Liver (tissue), 9 donors: ENCODE measurements around the gene C9orf85. TPM values are rescaled to one million over a fixed set of nuclear protein-coding genes. Genes with fewer than 3 reads are reported as not detected.

Experiments used
- DNase-seq: peaks from one replicate; pipeline ENCODE4 v3.0.0-alpha.2; 2017; ENCODE audit warnings: low spot score
- H3K27ac ChIP-seq, 2 donors: one replicate each; pipeline ENCODE4 v1.7.0; 2013; ENCODE audit warnings: inconsistent platforms in 2 of 2, low read length in 2 of 2, control low read depth in 1 of 2, low read depth in 1 of 2, mild to moderate bottlenecking in 1 of 2
- H3K27me3 ChIP-seq, 4 donors: one replicate each; pipeline versions ENCODE4 v1.6.1 to v1.7.0; 2013; ENCODE audit warnings: low read length in 3 of 4, inconsistent platforms in 1 of 4, mild to moderate bottlenecking in 1 of 4, moderate library complexity in 1 of 4; ENCODE audit not compliant: control insufficient read depth in 4 of 4, insufficient read depth in 4 of 4
- H3K36me3 ChIP-seq, 4 donors: one replicate each; pipeline versions ENCODE4 v1.6.1 to v1.7.0; 2013; ENCODE audit warnings: low read length in 3 of 4, mild to moderate bottlenecking in 3 of 4, low read depth in 1 of 4, moderate library complexity in 1 of 4; ENCODE audit not compliant: control insufficient read depth in 4 of 4, insufficient read depth in 3 of 4
- H3K4me1 ChIP-seq, 4 donors: one replicate each; pipeline versions ENCODE4 v1.6.1 to v1.7.0; 2013; ENCODE audit warnings: low read length in 3 of 4, mild to moderate bottlenecking in 3 of 4, moderate library complexity in 1 of 4; ENCODE audit not compliant: control insufficient read depth in 4 of 4, insufficient read depth in 4 of 4
- H3K4me3 ChIP-seq, 3 donors: one replicate each; pipeline versions ENCODE4 v1.6.1 to v1.7.0; 2013; ENCODE audit warnings: low read length in 3 of 3, control low read depth in 1 of 3, low read depth in 1 of 3, mild to moderate bottlenecking in 1 of 3
- H3K9ac ChIP-seq, 2 donors: one replicate each; pipeline ENCODE4 v1.7.0; 2013; ENCODE audit warnings: low read length in 2 of 2, mild to moderate bottlenecking in 2 of 2, moderate library complexity in 2 of 2, control low read depth in 1 of 2, low read depth in 1 of 2
- H3K9me3 ChIP-seq, 4 donors: one replicate each; pipeline versions ENCODE4 v1.6.1 to v1.7.0; 2013; ENCODE audit warnings: low read length in 3 of 4; ENCODE audit not compliant: control insufficient read depth in 4 of 4
- ATF3 ChIP-seq: IDR thresholded peaks from 2 replicates; pipeline ENCODE4 v1.6.1; 2016; ENCODE audit warnings: antibody characterized with exemption
- CTCF ChIP-seq: fragments of 150-350 bp; IDR thresholded peaks from 2 replicates; pipeline ENCODE4 v1.5.1; 2017; ENCODE audit warnings: improper control_type of control experiment, low read depth, low read length; ENCODE audit not compliant: missing input control
- EGR1 ChIP-seq, 2 donors: IDR thresholded peaks; 2 replicates each; pipeline ENCODE4 v1.6.1; 2016 to 2018; ENCODE audit warnings: antibody characterized with exemption in 2 of 2, low read depth in 2 of 2
- FOXA1 ChIP-seq: IDR thresholded peaks from 2 replicates; pipeline ENCODE4 v1.6.1; 2016; ENCODE audit warnings: antibody characterized with exemption
- FOXA2 ChIP-seq: IDR thresholded peaks from 2 replicates; pipeline ENCODE4 v1.6.1; 2016; ENCODE audit warnings: antibody characterized with exemption
- GABPA ChIP-seq, 2 donors: IDR thresholded peaks in 1 of 2; conservative IDR thresholded peaks in 1 of 2; 2 replicates each; pipeline ENCODE4 v1.6.1; 2016; ENCODE audit warnings: antibody characterized with exemption in 2 of 2, mild to moderate bottlenecking in 1 of 2, moderate library complexity in 1 of 2
- HNF4A ChIP-seq, 2 donors: conservative IDR thresholded peaks; 2 replicates each; pipeline ENCODE4 v1.6.1; 2016; ENCODE audit warnings: antibody characterized with exemption in 2 of 2, mild to moderate bottlenecking in 2 of 2
- HNF4G ChIP-seq: IDR thresholded peaks from 2 replicates; pipeline ENCODE4 v1.6.1; 2016; ENCODE audit warnings: antibody characterized with exemption
- MAX ChIP-seq: IDR thresholded peaks from 2 replicates; pipeline ENCODE4 v1.6.1; 2016; ENCODE audit warnings: antibody characterized with exemption
- NR2F2 ChIP-seq: IDR thresholded peaks from 2 replicates; pipeline ENCODE4 v1.6.1; 2016; ENCODE audit warnings: antibody characterized with exemption
- REST ChIP-seq: IDR thresholded peaks from 2 replicates; pipeline ENCODE4 v1.6.1; 2016; ENCODE audit warnings: antibody characterized with exemption, mild to moderate bottlenecking
- SP1 ChIP-seq: IDR thresholded peaks from 2 replicates; pipeline ENCODE4 v1.6.1; 2018; ENCODE audit warnings: antibody characterized with exemption, mild to moderate bottlenecking
- TAF1 ChIP-seq: conservative IDR thresholded peaks from 2 replicates; pipeline ENCODE4 v1.6.1; 2016; ENCODE audit warnings: antibody characterized with exemption, mild to moderate bottlenecking
- WGBS: extraction: QIAGEN DNeasy Blood & Tissue Kit; methylation state at CpG from one replicate; pipeline ENCODE4 v1.1.7; 2013; 5-methylcytosine and 5-hydroxymethylcytosine counted together
- polyA plus RNA-seq, 2 donors: library from polyadenylated mRNA; stranded (reverse) in 1 of 2; unstranded in 1 of 2; fragments of 200-250 nt in 1 of 2; fragments of >200 nt in 1 of 2; fragmentation: Nextera tagmentation in 1 of 2; extraction: Ambion mirVana in 1 of 2; gene quantifications; one replicate each; pipeline versions ENCODE4 v1.2.1 to v1.2.3, GENCODE V29; 2013 to 2015
- total RNA-seq, 2 donors: library from RNA; depleted of rRNA; stranded (reverse); fragments of >200 nt; gene quantifications; one replicate each; pipeline ENCODE4 v1.2.3, GENCODE V29; 2014
- TF ChIP-seq, protein P1 (sequence below): IDR thresholded peaks from 2 replicates; pipeline ENCODE4 v1.6.1; 2016; ENCODE audit warnings: antibody characterized with exemption
- donor health status: healthy.
- donor health status: healthy.
- donor health status: healthy.
- donor health status: healthy.
- donor health status: healthy.

C9orf85 gene
- total and polyA plus RNA-seq, 4 donors, result 3.6 to 6.6 (median 3.9) TPM

- no peak overlapping the region for H3K9ac ChIP-seq
- H3K4me3 ChIP-seq, result no peak overlapping the region
- TF ChIP-seq FOXA2 (no peak), EGR1 (IDR thresholded peaks at IDR 0.05; ENCODE audit: low read depth in 2 of 2) (no peak), TAF1 (no peak), HNF4A (conservative IDR thresholded peaks at IDR 0.05) (no peak), ATF3 (no peak), NR2F2 (no peak), HNF4G (no peak), CTCF (no peak), MAX (no peak), FOXA1 (no peak), GABPA (IDR thresholded peaks at IDR 0.05 in 1 of 2, conservative IDR thresholded peaks at IDR 0.05 in 1 of 2) (no peak)
- TF ChIP-seq, protein P1, sequence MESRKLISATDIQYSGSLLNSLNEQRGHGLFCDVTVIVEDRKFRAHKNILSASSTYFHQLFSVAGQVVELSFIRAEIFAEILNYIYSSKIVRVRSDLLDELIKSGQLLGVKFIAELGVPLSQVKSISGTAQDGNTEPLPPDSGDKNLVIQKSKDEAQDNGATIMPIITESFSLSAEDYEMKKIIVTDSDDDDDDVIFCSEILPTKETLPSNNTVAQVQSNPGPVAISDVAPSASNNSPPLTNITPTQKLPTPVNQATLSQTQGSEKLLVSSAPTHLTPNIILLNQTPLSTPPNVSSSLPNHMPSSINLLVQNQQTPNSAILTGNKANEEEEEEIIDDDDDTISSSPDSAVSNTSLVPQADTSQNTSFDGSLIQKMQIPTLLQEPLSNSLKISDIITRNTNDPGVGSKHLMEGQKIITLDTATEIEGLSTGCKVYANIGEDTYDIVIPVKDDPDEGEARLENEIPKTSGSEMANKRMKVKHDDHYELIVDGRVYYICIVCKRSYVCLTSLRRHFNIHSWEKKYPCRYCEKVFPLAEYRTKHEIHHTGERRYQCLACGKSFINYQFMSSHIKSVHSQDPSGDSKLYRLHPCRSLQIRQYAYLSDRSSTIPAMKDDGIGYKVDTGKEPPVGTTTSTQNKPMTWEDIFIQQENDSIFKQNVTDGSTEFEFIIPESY, result no peak
- peaks cover 0 to 7% (median under 1%) of the 10 kb centered on the region in 4 donors for H3K4me1 ChIP-seq
- H3K9me3 ChIP-seq, result peaks cover 0 to 6% (median under 1%) of the 10 kb centered on the region in 4 donors
- no peak for DNase-seq
- H3K27ac ChIP-seq, result no peak overlapping the region
- H3K27me3 ChIP-seq, result no peaks in the 10 kb centered on the region
- no peaks in the 10 kb centered on the region for H3K36me3 ChIP-seq
Measured at GRCh38 chr9:71876829-71877228, 34.6 kb upstream of the C9orf85 start.

- no peak overlapping the region for H3K9ac ChIP-seq
- WGBS, result 97% methylated on average over 4 of the region's 4 CpGs
- H3K27ac ChIP-seq, result no peak overlapping the region
- peaks cover 0 to 6% (median under 1%) of the 10 kb centered on the region in 4 donors for H3K9me3 ChIP-seq
- no peaks in the 10 kb centered on the region for H3K36me3 ChIP-seq
- no peak for DNase-seq
- TF ChIP-seq SP1, result no peak
- no peak for TF ChIP-seq GABPA (IDR thresholded peaks at IDR 0.05 in 1 of 2, conservative IDR thresholded peaks at IDR 0.05 in 1 of 2)
- no peak for TF ChIP-seq TAF1
- no peak for TF ChIP-seq NR2F2
- TF ChIP-seq ATF3, result no peak
- no peak for TF ChIP-seq CTCF
- TF ChIP-seq, protein P1, result no peak
- no peak for TF ChIP-seq REST
- TF ChIP-seq FOXA2, result no peak
- H3K4me1 ChIP-seq, result peaks cover 0 to 7% (median under 1%) of the 10 kb centered on the region in 4 donors
- H3K4me3 ChIP-seq, result no peak overlapping the region
- H3K27me3 ChIP-seq, result no peaks in the 10 kb centered on the region
Measured at GRCh38 chr9:71878327-71879274, 32.8 kb upstream of the C9orf85 start.
